SJSA1 (cell line): ENCODE data around the gene STON2. TPM values are rescaled to one million over a fixed set of nuclear protein-coding genes. Genes with fewer than 3 reads are reported as not detected.
"Not testable (repeated sequence)": the region's sequence is repeated elsewhere in the genome, so short reads cannot be mapped to it uniquely, and the experiment has no call there.

ENCODE experiments used
- DNase-seq, 2 experiments: peaks; one replicate each; pipeline ENCODE4 v3.0.0-alpha.2; 2015 to 2020; ENCODE audit warnings: low spot score in 2 of 2, low read depth in 1 of 2
- H3K27ac ChIP-seq: fragments of 250-450 bp; sonication (Bioruptor Pico); 2 replicates; pipeline ENCODE4 v1.5.1; 2020; ENCODE audit warnings: mild to moderate bottlenecking, moderate library complexity
- H3K27me3 ChIP-seq: fragments of 250-450 bp; sonication (Bioruptor Pico); replicated peaks from 2 replicates; pipeline ENCODE4 v1.5.1; 2020; ENCODE audit warnings: mild to moderate bottlenecking, moderate library complexity
- H3K36me3 ChIP-seq: fragments of 250-450 bp; sonication (Bioruptor Pico); 2 replicates; pipeline ENCODE4 v1.5.1; 2020; ENCODE audit warnings: mild to moderate bottlenecking
- H3K4me1 ChIP-seq: fragments of 250-450 bp; sonication (Bioruptor Pico); replicated peaks from 2 replicates; pipeline ENCODE4 v1.6.1; 2021; ENCODE audit warnings: mild to moderate bottlenecking
- H3K4me3 ChIP-seq: fragments of 250-450 bp; sonication (Bioruptor Pico); 2 replicates; pipeline ENCODE4 v1.5.1; 2020; ENCODE audit warnings: mild to moderate bottlenecking
- H3K9me3 ChIP-seq: fragments of 250-450 bp; sonication (Bioruptor Pico); replicated peaks from 2 replicates; pipeline ENCODE4 v1.5.1; 2020; ENCODE audit warnings: mild to moderate bottlenecking
- total RNA-seq: library from RNA; depleted of rRNA; stranded (reverse); fragments of >200 nt; shearing (Covaris generic); gene quantifications from 2 replicates; pipeline ENCODE4 v1.2.3, GENCODE V29; 2014

Gene STON2
- total RNA-seq, 1 experiment from 2014 or later, result 0.08 TPM

- no peaks in the 10 kb centered on the region for H3K4me1 ChIP-seq
- H3K4me3 ChIP-seq, result no peak overlapping the region
- DNase-seq, result no peak
- no peaks in the 10 kb centered on the region for H3K27me3 ChIP-seq
- no peak overlapping the region for H3K27ac ChIP-seq
- no peaks in the 10 kb centered on the region for H3K9me3 ChIP-seq
- H3K36me3 ChIP-seq, result no peaks in the 10 kb centered on the region
Measured at GRCh38 chr14:81260732-81261131, 139.4 kb downstream of the STON2 start.

GRCh38 chr14:81256289-81256960 lies 143.7 kb downstream of the STON2 start:
- no peaks in the 10 kb centered on the region for H3K4me1 ChIP-seq

GRCh38 chr14:81252278-81252677 lies 147.8 kb downstream of the STON2 start:
- Histone ChIP-seq H3K36me3 (no peaks in the 10 kb centered on the region), H3K4me3 (no peak overlapping the region), H3K9me3 (no peaks in the 10 kb centered on the region), H3K27ac (no peak overlapping the region), H3K27me3 (no peaks in the 10 kb centered on the region), H3K4me1 (no peaks in the 10 kb centered on the region)
- DNase-seq, result no peak

More at GRCh38 chr14:81256289-81256960, 143.7 kb downstream of the STON2 start:
- H3K9me3 ChIP-seq, result no peaks in the 10 kb centered on the region
- H3K27ac ChIP-seq, result no peak overlapping the region
- H3K27me3 ChIP-seq, result no peaks in the 10 kb centered on the region
- H3K4me3 ChIP-seq, result no peak overlapping the region
- no peaks in the 10 kb centered on the region for H3K36me3 ChIP-seq
- DNase-seq, result no peak

- Histone ChIP-seq H3K27ac (no peak overlapping the region), H3K36me3 (no peaks in the 10 kb centered on the region), H3K4me1 (no peaks in the 10 kb centered on the region), H3K4me3 (no peak overlapping the region), H3K27me3 (no peaks in the 10 kb centered on the region), H3K9me3 (no peaks in the 10 kb centered on the region; the same call in 1 of the 2 replicates)
- no peak for DNase-seq
Measured at GRCh38 chr14:81247271-81247766, 152.8 kb downstream of the STON2 start.

GRCh38 chr14:81246461-81247270 lies 153.5 kb downstream of the STON2 start:
- H3K4me3 ChIP-seq, result no peak overlapping the region
- H3K9me3 ChIP-seq, result no peaks in the 10 kb centered on the region; the same call in 1 of the 2 replicates
- H3K4me1 ChIP-seq, result no peaks in the 10 kb centered on the region
- no peak overlapping the region for H3K27ac ChIP-seq
- DNase-seq, result no peak
- no peaks in the 10 kb centered on the region for H3K36me3 ChIP-seq
- no peaks in the 10 kb centered on the region for H3K27me3 ChIP-seq

GRCh38 chr14:81245771-81246170 lies 154.4 kb downstream of the STON2 start:
- H3K36me3 ChIP-seq, result no peaks in the 10 kb centered on the region
- H3K4me3 ChIP-seq, result no peak overlapping the region
- H3K9me3 ChIP-seq, result no peaks in the 10 kb centered on the region; the same call in 1 of the 2 replicates
- H3K4me1 ChIP-seq, result no peaks in the 10 kb centered on the region
- H3K27ac ChIP-seq, result no peak overlapping the region
- H3K27me3 ChIP-seq, result no peaks in the 10 kb centered on the region
- no peak for DNase-seq

- not testable (repeated sequence) for H3K9me3 ChIP-seq, H3K36me3 ChIP-seq, H3K27ac ChIP-seq, H3K4me1 ChIP-seq, DNase-seq, H3K27me3 ChIP-seq, H3K4me3 ChIP-seq
Measured at GRCh38 chr14:81244431-81244830, 155.7 kb downstream of the STON2 start.

GRCh38 chr14:81243499-81243898 lies 156.6 kb downstream of the STON2 start:
- Histone ChIP-seq H3K36me3 (no peaks in the 10 kb centered on the region), H3K4me1 (no peaks in the 10 kb centered on the region), H3K4me3 (no peak overlapping the region), H3K9me3 (no peaks in the 10 kb centered on the region; the same call in 1 of the 2 replicates), H3K27ac (no peak overlapping the region), H3K27me3 (no peaks in the 10 kb centered on the region)
- no peak for DNase-seq

GRCh38 chr14:81236849-81237248 lies 163.3 kb downstream of the STON2 start:
- H3K27me3 ChIP-seq, H3K9me3 ChIP-seq, H3K36me3 ChIP-seq, H3K4me3 ChIP-seq, H3K27ac ChIP-seq, H3K4me1 ChIP-seq, DNase-seq: not testable (repeated sequence)

- DNase-seq, result no peak
- Histone ChIP-seq H3K27ac (no peak overlapping the region), H3K9me3 (no peaks in the 10 kb centered on the region), H3K4me3 (no peak overlapping the region), H3K36me3 (no peaks in the 10 kb centered on the region), H3K27me3 (no peaks in the 10 kb centered on the region), H3K4me1 (no peaks in the 10 kb centered on the region)
Measured at GRCh38 chr14:81236138-81236537, 164.0 kb downstream of the STON2 start.

GRCh38 chr14:81235096-81235495 lies 165.0 kb downstream of the STON2 start:
- H3K36me3 ChIP-seq, result no peaks in the 10 kb centered on the region
- H3K4me3 ChIP-seq, result no peak overlapping the region
- no peak overlapping the region for H3K27ac ChIP-seq
- no peak for DNase-seq
- H3K9me3 ChIP-seq, result no peaks in the 10 kb centered on the region
- no peaks in the 10 kb centered on the region for H3K4me1 ChIP-seq
- H3K27me3 ChIP-seq, result no peaks in the 10 kb centered on the region

- Histone ChIP-seq H3K4me1 (no peaks in the 10 kb centered on the region), H3K27ac (no peak overlapping the region), H3K9me3 (no peaks in the 10 kb centered on the region), H3K36me3 (no peaks in the 10 kb centered on the region), H3K27me3 (no peaks in the 10 kb centered on the region), H3K4me3 (no peak overlapping the region)
- DNase-seq, result no peak
Measured at GRCh38 chr14:81234278-81234677, 165.8 kb downstream of the STON2 start.

- Histone ChIP-seq H3K4me1 (no peaks in the 10 kb centered on the region), H3K4me3 (no peak overlapping the region), H3K27me3 (no peaks in the 10 kb centered on the region), H3K27ac (no peak overlapping the region), H3K9me3 (no peaks in the 10 kb centered on the region), H3K36me3 (no peaks in the 10 kb centered on the region)
- no peak for DNase-seq
Measured at GRCh38 chr14:81233615-81234014, 166.5 kb downstream of the STON2 start.

- DNase-seq, result no peak
- H3K4me1 ChIP-seq, result no peaks in the 10 kb centered on the region
- no peak overlapping the region for H3K4me3 ChIP-seq
- H3K36me3 ChIP-seq, result no peaks in the 10 kb centered on the region
- no peaks in the 10 kb centered on the region for H3K9me3 ChIP-seq
- no peak overlapping the region for H3K27ac ChIP-seq
- H3K27me3 ChIP-seq, result no peaks in the 10 kb centered on the region
Measured at GRCh38 chr14:81231540-81231939, 168.6 kb downstream of the STON2 start.
